Activated B cell treated with CpG ODN at 0.5 μM for 24 hours (primary cell): ENCODE results near the gene DOC2B. TPM values are rescaled to one million over a fixed set of nuclear protein-coding genes. Genes with fewer than 3 reads are reported as not detected.
A peak's percentile ranks its signal among the peaks of the same experiment; 100 is the strongest.
"Not testable (repeated sequence)": the region's sequence is repeated elsewhere in the genome, so short reads cannot be mapped to it uniquely, and the experiment has no call there.

Source experiments
- ATAC-seq: fragments of 200-7000 bp; cut with Tn5 transposase; one replicate; pipeline ENCODE4 v1.10.0; 2021; ENCODE audit warnings: low read depth, mild to moderate bottlenecking, moderate library complexity
- CTCF ChIA-PET: fragments of 350-600 bp; sonication (Branson Sonifier 250); formaldehyde crosslinking; loops from one replicate; lab custom pipeline; 2021; ENCODE audit warnings: antibody characterized with exemption; lab: Charles Lee
- POLR2A ChIA-PET: fragments of 350-600 bp; sonication (Branson Sonifier 250); formaldehyde crosslinking; loops from one replicate; lab custom pipeline; 2021; ENCODE audit warnings: antibody characterized with exemption; lab: Charles Lee
- DNase-seq: peaks from one replicate; pipeline ENCODE4 v3.0.0; 2022
- H3K27ac Mint-ChIP-seq: one replicate; pipeline ENCODE4 v1.8.0; 2020; ENCODE audit warnings: mixed read lengths
- H3K27me3 Mint-ChIP-seq: one replicate; pipeline ENCODE4 v1.8.0; 2021; ENCODE audit warnings: mixed read lengths
- H3K36me3 Mint-ChIP-seq: one replicate; pipeline ENCODE4 v1.8.0; 2021; ENCODE audit warnings: low read depth, mixed read lengths
- H3K4me1 Mint-ChIP-seq: one replicate; pipeline ENCODE4 v1.8.0; 2021; ENCODE audit warnings: mixed read lengths
- H3K4me3 Mint-ChIP-seq: one replicate; pipeline ENCODE4 v1.8.0; 2020; ENCODE audit warnings: mild to moderate bottlenecking, mixed read lengths
- H3K9me3 Mint-ChIP-seq: one replicate; pipeline ENCODE4 v1.8.0; 2020; ENCODE audit warnings: mixed read lengths
- intact Hi-C: fragments of 100-400 bp; cut with micrococcal nuclease; formaldehyde crosslinking; loops from one replicate; pipeline ENCODE4 v1.15.1; 2024
- total RNA-seq: library from RNA; stranded (reverse); gene quantifications from 2 replicates; pipeline ENCODE4 v1.2.3, GENCODE V29; 2022

The DOC2B gene
- total RNA-seq, 1 donor from 2014 or later, result not detected

GRCh38 chr17:134332-134785 lies 47.1 kb downstream of the DOC2B start:
- CTCF ChIA-PET, H3K27ac Mint-ChIP-seq, H3K4me1 Mint-ChIP-seq, H3K27me3 Mint-ChIP-seq, H3K9me3 Mint-ChIP-seq, POLR2A ChIA-PET, H3K36me3 Mint-ChIP-seq, intact Hi-C loops, H3K4me3 Mint-ChIP-seq, DNase-seq: not testable (repeated sequence)
- peak; percentile 66 for ATAC-seq

- H3K36me3 Mint-ChIP-seq, H3K4me1 Mint-ChIP-seq, ATAC-seq, H3K4me3 Mint-ChIP-seq, CTCF ChIA-PET, H3K27ac Mint-ChIP-seq, H3K27me3 Mint-ChIP-seq, POLR2A ChIA-PET, intact Hi-C loops, DNase-seq, H3K9me3 Mint-ChIP-seq: not testable (repeated sequence)
These were observed 47.5 kb downstream of the DOC2B start for GRCh38 chr17:133932-134331.

DNA sequence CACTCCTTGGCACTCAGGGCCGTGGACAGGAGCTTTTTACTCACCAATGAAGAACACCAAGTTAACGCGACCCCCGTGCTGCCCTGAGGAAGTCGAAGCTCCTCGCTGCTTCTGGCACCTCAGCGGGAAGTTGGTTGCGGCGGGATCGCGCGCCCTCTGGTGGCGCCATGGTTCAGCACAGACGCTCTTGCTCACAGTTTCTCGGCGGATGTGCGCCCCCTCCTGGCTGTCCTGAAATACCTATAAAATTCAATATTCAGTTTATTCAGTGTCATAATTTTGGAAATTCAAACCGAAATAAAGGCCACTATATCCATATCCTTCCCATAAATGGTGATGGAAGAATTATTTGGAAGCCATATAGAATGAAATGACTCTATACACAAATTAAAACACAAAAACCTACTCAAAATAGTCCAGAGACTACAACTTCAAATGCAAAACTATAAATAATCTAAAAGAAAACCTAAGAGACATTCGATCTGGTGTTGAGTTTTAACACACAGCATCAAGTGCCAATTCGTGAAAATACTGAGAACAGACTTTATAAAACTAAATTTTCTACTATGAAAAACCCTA lies 63.0 kb downstream of the DOC2B start:
- H3K9me3 Mint-ChIP-seq, H3K27ac Mint-ChIP-seq, H3K4me3 Mint-ChIP-seq, POLR2A ChIA-PET, H3K36me3 Mint-ChIP-seq, H3K27me3 Mint-ChIP-seq, intact Hi-C loops, ATAC-seq, CTCF ChIA-PET, H3K4me1 Mint-ChIP-seq: not testable (repeated sequence)
- peak; percentile 64 for DNase-seq

GRCh38 chr17:113111-113510 lies 68.3 kb downstream of the DOC2B start:
- POLR2A ChIA-PET, H3K4me1 Mint-ChIP-seq, H3K27ac Mint-ChIP-seq, H3K4me3 Mint-ChIP-seq, ATAC-seq, DNase-seq, H3K27me3 Mint-ChIP-seq, H3K36me3 Mint-ChIP-seq, H3K9me3 Mint-ChIP-seq, CTCF ChIA-PET, intact Hi-C loops: not testable (repeated sequence)

Other genes starting within 250 kb of the DOC2B start
- not detected in 2 replicates for gene SCGB1C2, start 44.1 kb downstream of the DOC2B start, total RNA-seq
- 5.2 and 6.0 TPM in 2 replicates for gene RPH3AL, start 171.2 kb upstream of the DOC2B start, total RNA-seq